NCI-H1092 (cell line): ENCODE results near the gene SELENOF.
"Not testable (repeated sequence)": the region's sequence is repeated elsewhere in the genome, so short reads cannot be mapped to it uniquely, and the experiment has no call there.

ENCODE experiments used
- DNase-seq: peaks from one replicate; lab custom pipeline; 2025; lab: John Stamatoyannopoulos, UW

SELENOF gene

DNA sequence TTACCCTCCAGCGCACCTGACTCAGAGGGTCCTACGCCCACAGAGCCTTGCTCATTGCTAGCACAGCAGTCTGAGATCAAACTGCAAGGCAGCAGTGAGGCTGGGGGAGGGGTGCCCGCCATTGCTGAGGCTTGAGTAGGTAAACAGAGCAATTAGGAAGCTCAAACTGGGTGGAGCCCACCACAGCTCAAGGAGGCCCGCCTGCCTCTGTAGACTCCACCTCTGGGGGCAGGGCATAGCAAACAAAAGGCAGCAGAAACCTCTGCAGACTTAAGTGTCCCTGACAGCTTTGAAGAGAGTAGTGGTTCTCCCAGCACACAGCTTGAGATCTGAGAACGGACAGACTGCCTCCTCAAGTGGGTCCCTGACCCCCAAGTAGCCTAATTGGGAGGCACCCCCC is 99.8 kb downstream of the SELENOF start:
- DNase-seq = not testable (repeated sequence)
